GM12872 (cell line): Measurements from ENCODE around the gene PNMA8A.

ENCODE experiments used
- CTCF ChIP-seq: IDR thresholded peaks from 3 replicates; pipeline ENCODE4 v1.5.1; 2011; ENCODE audit warnings: low read depth, mild to moderate bottlenecking, low read length, moderate library complexity; ENCODE audit not compliant: insufficient read depth

The PNMA8A gene

DNA sequence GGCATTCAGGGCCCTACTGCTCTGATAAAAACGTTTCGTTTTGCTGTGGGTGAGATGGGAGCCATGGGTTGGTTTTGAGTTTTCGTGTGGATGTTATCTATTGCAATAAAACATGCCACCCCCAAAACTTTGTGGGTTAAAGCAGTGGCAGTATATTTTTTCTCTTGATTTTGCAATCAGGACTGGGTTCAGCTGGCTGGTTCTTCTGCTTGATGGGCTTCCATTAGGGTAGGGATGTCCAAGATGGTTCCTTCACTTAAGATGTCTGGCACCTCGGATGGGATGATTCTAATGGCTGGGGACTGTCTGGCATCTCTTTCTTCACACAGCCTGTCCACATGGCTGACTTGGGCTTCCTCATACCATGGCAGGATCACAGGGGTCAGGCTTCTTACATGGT lies 39.9 kb upstream of the PNMA8A start:
- no peak for TF ChIP-seq CTCF

- no peak for TF ChIP-seq CTCF
These were observed 36.8 kb upstream of the PNMA8A start for GRCh38 chr19:46508206-46508605.

DNA sequence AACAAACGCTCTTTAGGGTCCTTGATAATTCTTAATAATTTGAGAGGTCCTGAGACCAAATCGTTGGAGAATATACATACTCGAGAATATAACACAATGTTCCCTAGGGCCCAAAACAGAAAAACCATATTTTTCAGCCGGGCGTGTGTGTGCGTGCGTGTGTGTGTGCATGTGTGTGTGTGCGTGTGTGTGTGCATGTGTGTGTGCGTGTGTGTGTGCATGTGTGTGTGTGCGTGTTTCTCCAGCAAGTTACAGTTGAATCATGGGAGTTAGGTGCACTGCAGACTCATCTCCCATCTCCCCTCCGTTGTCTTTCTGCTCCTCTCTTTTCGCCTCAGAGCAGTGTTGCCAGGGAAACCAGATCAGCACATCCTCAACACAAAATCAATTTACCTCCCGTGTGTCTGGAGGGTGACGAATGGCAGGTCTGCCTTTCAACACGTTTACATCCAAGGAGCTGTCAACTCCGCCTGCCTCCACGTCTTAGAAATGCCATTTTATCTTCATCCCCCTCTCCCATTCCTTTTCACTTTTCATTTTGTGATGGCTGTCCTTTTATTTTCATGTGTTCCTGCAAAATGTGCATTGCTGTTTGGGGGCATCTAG lies 32.6 kb upstream of the PNMA8A start:
- TF ChIP-seq CTCF: no peak

- no peak for TF ChIP-seq CTCF
These were observed 31.5 kb upstream of the PNMA8A start for GRCh38 chr19:46502891-46503290.

DNA sequence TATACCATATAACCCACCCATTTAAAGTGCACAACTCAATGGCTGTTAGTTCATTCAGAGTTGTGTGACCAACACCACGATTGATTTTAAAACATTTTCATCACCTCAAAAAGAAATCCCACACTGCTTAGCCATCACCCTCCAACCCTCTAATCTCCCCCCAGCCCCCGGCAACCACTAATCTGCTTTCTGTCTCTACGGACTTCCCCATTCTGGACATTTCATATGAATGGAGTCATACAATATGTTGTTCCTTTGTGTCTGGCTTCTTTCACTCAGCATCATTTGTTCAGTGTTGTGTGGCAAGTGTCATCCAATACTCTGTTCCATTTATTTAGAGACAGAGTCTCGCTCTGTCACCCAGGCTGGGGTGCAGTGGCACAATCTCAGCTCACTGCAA lies 28.3 kb upstream of the PNMA8A start:
- TF ChIP-seq CTCF: no peak

GRCh38 chr19:46497773-46498172 lies 26.4 kb upstream of the PNMA8A start:
- TF ChIP-seq CTCF: no peak

- no peak for TF ChIP-seq CTCF
These were observed 24.9 kb upstream of the PNMA8A start for GRCh38 chr19:46496304-46496703.

- no peak for TF ChIP-seq CTCF
These were observed 24.4 kb upstream of the PNMA8A start, which contains the start of gene PNMA8B for GRCh38 chr19:46495786-46496099. Gene PNMA8B (minus strand): TSS chr19:46495867. CDS start chr19:46495465, 402 bp downstream.
